Glutamatergic neuron (in vitro differentiated cells): ENCODE results near the gene CNOT8. TPM values are rescaled to one million over a fixed set of nuclear protein-coding genes. Genes with fewer than 3 reads are reported as not detected.

Experiments used
- DNase-seq: peaks from one replicate; pipeline ENCODE4 v3.0.0; 2022
- H3K27ac Mint-ChIP-seq: one replicate; pipeline ENCODE4 v1.8.0; 2020; ENCODE audit warnings: mild to moderate bottlenecking, mixed read lengths, inconsistent platforms; ENCODE audit not compliant: unreplicated experiment
- H3K27me3 Mint-ChIP-seq: one replicate; pipeline ENCODE4 v1.8.0; 2020; ENCODE audit warnings: mild to moderate bottlenecking, moderate library complexity, mixed read lengths, inconsistent platforms; ENCODE audit not compliant: unreplicated experiment
- H3K36me3 Mint-ChIP-seq: one replicate; pipeline ENCODE4 v1.8.0; 2020; ENCODE audit warnings: mild to moderate bottlenecking, mixed read lengths, inconsistent platforms; ENCODE audit not compliant: unreplicated experiment
- H3K4me1 Mint-ChIP-seq: one replicate; pipeline ENCODE4 v1.8.0; 2020; ENCODE audit warnings: mild to moderate bottlenecking, low read depth, mixed read lengths, inconsistent platforms; ENCODE audit not compliant: unreplicated experiment
- H3K4me3 Mint-ChIP-seq: one replicate; pipeline ENCODE4 v1.8.0; 2020; ENCODE audit warnings: mild to moderate bottlenecking, mixed read lengths, inconsistent platforms; ENCODE audit not compliant: unreplicated experiment
- H3K9me3 Mint-ChIP-seq: one replicate; pipeline ENCODE4 v1.8.0; 2020; ENCODE audit warnings: mild to moderate bottlenecking, moderate library complexity, mixed read lengths, inconsistent platforms; ENCODE audit not compliant: unreplicated experiment
- total RNA-seq: library from RNA; stranded (reverse); fragmentation: NEBNext Ultra II Directional; extraction: Animal tissue kit (Norgen Biotek cat#: 25700); gene quantifications from one replicate; pipeline ENCODE4 v1.2.1, GENCODE V29; 2021; ENCODE audit not compliant: unreplicated experiment
- TF ChIP-seq, protein P1 (sequence below): fragments of 200-600 bp; sonication (generic); IDR thresholded peaks from one replicate; pipeline ENCODE4 v1.5.0; 2021; ENCODE audit not compliant: partially characterized antibody, unreplicated experiment

CNOT8 gene
- total RNA-seq, 1 donor from 2014 or later = 54.7 TPM

DNA sequence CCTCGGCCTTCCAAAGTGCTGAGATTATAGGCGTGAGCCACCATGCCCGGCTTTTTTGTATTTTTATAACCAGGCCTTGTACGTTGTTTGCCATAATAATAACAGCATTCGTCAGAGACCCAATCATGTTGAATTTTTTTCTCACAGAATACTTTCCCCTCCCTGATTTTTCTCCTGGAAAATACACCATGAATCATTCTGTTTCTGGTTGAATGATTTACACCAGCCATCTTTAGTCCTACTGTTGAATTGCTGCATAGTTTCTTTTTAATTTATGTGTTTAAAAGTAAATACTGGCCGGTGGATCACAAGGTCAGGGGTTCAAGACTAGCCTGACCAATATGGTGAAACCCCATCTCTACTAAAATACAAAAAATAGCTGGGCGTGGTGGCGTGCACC lies 3.5 kb downstream of the CNOT8 start:
- H3K36me3 Mint-ChIP-seq = no peaks in the 10 kb centered on the region
- H3K4me3 Mint-ChIP-seq = no peak overlapping the region
- H3K27me3 Mint-ChIP-seq = peaks cover 9% of the 10 kb centered on the region
- peaks cover 6% of the 10 kb centered on the region for H3K9me3 Mint-ChIP-seq
- TF ChIP-seq, protein P1, sequence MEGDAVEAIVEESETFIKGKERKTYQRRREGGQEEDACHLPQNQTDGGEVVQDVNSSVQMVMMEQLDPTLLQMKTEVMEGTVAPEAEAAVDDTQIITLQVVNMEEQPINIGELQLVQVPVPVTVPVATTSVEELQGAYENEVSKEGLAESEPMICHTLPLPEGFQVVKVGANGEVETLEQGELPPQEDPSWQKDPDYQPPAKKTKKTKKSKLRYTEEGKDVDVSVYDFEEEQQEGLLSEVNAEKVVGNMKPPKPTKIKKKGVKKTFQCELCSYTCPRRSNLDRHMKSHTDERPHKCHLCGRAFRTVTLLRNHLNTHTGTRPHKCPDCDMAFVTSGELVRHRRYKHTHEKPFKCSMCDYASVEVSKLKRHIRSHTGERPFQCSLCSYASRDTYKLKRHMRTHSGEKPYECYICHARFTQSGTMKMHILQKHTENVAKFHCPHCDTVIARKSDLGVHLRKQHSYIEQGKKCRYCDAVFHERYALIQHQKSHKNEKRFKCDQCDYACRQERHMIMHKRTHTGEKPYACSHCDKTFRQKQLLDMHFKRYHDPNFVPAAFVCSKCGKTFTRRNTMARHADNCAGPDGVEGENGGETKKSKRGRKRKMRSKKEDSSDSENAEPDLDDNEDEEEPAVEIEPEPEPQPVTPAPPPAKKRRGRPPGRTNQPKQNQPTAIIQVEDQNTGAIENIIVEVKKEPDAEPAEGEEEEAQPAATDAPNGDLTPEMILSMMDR = no peak
- DNase-seq = no peak
- H3K27ac Mint-ChIP-seq = no peak overlapping the region
- peaks cover 16% of the 10 kb centered on the region for H3K4me1 Mint-ChIP-seq

DNA sequence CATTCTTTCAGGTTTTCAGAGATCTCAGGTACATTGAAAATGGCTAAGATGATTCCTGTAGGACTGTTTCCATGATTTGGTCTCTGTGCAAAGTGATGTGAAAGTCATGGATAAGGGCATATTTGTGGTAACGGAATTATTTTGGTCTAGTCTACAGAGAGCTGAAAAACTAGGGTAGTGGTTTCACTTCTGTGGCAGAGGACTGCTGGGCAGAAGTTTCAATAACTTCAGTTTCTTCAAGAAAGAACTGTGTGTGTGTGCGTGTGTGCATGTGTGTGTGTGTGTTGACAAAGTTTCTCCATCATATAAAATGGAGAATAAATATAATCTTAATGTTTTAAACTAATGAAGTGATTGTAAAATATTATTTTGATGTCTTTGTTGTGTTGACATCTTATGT lies 4.3 kb downstream of the CNOT8 start:
- TF ChIP-seq, protein P1 = no peak
- Mint-ChIP-seq H3K36me3 (no peaks in the 10 kb centered on the region), H3K9me3 (peaks cover 3% of the 10 kb centered on the region), H3K27ac (no peak overlapping the region), H3K4me1 (peaks cover 15% of the 10 kb centered on the region), H3K4me3 (no peak overlapping the region), H3K27me3 (peaks cover 5% of the 10 kb centered on the region)
- no peak for DNase-seq

DNA sequence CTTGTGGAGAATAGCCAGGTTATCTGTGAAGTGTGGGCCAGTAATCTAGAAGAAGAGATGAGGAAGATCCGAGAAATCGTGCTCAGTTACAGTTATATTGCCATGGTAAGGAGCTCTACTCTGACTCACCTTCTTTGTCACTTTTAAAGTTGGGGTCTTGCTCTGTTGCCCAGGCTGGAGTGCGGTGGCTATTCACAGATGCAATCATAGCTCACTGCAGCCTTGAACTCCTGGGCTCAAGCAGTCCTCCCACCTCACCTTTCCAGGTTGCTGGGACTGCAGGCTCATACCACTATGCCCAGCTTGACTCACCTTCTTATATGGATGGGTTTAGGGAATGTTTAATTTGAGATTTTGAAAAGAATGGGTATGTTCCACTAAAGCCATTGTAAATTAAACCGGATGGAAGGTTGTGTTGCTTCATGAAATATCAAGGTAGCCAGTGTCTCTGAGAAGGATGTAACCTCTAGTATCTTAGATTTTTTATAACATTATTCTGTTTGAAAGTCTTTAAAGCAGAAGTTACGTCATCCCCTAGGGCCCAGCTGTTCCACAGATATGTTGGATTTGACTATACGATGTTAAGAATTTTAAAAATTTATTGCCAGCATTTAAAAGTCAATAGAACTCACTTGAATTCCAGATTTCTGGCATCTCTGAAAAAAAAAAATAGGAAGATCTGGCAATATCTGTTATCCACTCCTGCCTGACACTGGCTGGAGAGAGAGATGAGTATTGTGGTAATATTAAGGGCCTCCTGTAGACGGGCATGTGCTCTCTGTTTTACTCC lies 5.1 kb downstream of the CNOT8 start:
- Mint-ChIP-seq H3K27me3 (peaks cover 4% of the 10 kb centered on the region), H3K27ac (no peak overlapping the region), H3K36me3 (no peaks in the 10 kb centered on the region), H3K4me1 (peaks cover 15% of the 10 kb centered on the region), H3K9me3 (peaks cover under 1% of the 10 kb centered on the region), H3K4me3 (no peak overlapping the region)
- DNase-seq = no peak
- TF ChIP-seq, protein P1 = no peak

DNA sequence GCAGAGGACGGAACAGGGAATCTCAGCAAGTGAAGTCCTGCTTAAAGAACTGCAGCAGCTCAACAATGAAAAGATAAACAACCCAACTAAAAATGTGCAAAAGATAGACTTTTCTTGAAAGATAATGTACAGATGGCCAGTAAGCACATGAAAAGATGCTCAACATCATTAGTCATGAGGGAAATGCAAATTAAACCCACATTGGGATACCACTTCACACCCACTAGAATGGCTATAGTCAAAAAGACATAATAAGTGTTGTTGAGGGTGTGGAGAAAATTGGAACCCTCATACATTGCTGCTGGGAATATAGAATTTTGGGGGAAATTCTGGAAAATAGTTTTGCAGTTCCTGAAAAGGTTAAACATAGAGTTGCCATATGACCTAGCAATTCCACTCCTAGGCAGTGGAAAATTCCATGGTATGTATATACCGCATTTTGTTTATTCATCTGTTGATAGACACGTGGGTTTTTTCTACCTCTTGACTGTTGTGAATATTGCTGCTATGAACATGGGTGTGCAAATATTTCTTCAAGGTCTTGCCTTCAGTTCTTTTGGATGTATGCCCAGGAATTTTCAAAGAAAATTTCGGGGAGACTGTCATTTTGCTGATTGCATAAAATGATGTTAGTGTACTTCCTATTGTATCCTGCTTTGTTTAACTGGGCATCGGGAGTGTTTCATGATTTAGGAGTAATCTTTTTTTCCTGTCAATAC lies 7.2 kb downstream of the CNOT8 start:
- no peaks in the 10 kb centered on the region for H3K36me3 Mint-ChIP-seq
- TF ChIP-seq, protein P1 = no peak
- H3K27me3 Mint-ChIP-seq = no peaks in the 10 kb centered on the region

DNA sequence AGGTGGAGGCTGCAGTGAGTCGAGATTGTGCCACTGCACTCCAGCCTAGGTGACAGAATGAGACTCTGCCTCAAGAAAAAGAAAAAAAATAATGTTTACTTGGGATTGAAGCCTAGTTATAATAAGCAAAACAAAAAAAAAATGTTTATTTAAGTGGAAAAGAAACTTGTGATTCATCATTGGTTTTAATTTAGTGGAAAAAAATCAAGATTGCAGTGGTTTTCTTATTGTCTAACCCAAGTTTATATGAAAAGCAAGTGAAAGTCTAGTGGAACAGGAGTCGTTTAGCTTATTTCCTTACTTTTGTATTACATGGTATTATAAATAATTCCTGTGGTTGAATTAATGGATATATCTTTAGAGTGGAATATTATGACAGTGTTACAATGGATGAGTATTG lies 8.4 kb downstream of the CNOT8 start:
- peaks cover 5% of the 10 kb centered on the region for H3K9me3 Mint-ChIP-seq
- no peak overlapping the region for H3K4me3 Mint-ChIP-seq
- no peaks in the 10 kb centered on the region for H3K36me3 Mint-ChIP-seq
- TF ChIP-seq, protein P1 = no peak
- H3K27ac Mint-ChIP-seq = no peak overlapping the region
- H3K4me1 Mint-ChIP-seq = peaks cover 7% of the 10 kb centered on the region
- no peak for DNase-seq
- H3K27me3 Mint-ChIP-seq = no peaks in the 10 kb centered on the region

More for the DNA sequence above, 7.2 kb downstream of the CNOT8 start:
- DNase-seq = no peak
- no peak overlapping the region for H3K4me3 Mint-ChIP-seq
- H3K4me1 Mint-ChIP-seq = peaks cover 7% of the 10 kb centered on the region
- H3K27ac Mint-ChIP-seq = no peak overlapping the region
- H3K9me3 Mint-ChIP-seq = peaks cover 5% of the 10 kb centered on the region
